CD4-positive, alpha-beta T cell treated with Interleukin-17A for 4 hours (primary cell): ENCODE data around the gene LANCL3.
"Not testable (repeated sequence)": the region's sequence is repeated elsewhere in the genome, so short reads cannot be mapped to it uniquely, and the experiment has no call there.

Source experiments
- DNase-seq: peaks from one replicate; pipeline ENCODE4 v3.0.0-alpha.2; 2020; ENCODE audit warnings: mixed read lengths

LANCL3 gene

GRCh38 chrX:37627602-37628001, 56.1 kb downstream of the LANCL3 start:
- no peak for DNase-seq

- DNase-seq: no peak
Measured at GRCh38 chrX:37638047-37638446, 66.6 kb downstream of the LANCL3 start.

GRCh38 chrX:37640142-37640541, 68.7 kb downstream of the LANCL3 start:
- no peak for DNase-seq

DNA sequence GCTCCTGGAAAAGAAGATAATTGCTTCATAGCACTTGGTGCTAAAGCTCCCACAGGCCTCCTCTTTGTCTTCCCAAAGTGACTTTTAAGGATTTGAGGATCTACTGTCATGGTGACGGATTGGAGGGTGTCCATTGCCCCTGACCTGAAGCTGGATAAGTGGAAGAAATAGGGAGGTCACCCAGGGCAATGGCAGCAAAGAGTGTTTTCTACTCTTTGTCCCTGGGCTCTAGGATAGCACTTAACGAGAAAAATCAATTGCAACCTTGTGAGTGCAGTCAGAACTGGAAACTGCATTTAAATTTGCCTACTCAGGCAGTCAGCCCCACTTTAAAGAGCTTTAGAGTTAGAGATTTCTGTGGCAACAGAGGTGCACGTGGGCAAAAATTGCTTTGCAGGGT, 70.4 kb downstream of the LANCL3 start:
- DNase-seq: no peak

GRCh38 chrX:37644381-37645305, 73.2 kb downstream of the LANCL3 start:
- no peak for DNase-seq

DNA sequence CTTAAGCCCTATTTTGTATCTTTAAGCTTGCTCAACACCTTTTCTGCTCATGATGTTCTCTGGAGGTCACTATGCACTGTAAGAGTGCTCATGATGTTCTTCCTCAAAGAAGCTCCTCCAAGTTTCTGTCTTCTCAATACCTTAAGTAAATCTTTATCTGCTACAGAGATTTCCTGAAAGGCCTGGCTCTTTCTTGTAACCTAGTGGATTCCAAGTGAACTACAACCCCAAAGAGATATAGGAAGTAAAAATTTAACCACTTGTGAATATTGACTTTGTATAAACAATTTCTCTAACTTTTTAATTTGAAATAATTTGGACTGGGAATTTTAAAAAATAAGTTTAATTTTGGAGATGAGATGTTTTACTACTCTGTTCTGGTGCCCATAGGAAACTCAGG, 74.8 kb downstream of the LANCL3 start:
- DNase-seq: no peak

GRCh38 chrX:37650879-37651278, 79.4 kb downstream of the LANCL3 start:
- DNase-seq: not testable (repeated sequence)

DNA sequence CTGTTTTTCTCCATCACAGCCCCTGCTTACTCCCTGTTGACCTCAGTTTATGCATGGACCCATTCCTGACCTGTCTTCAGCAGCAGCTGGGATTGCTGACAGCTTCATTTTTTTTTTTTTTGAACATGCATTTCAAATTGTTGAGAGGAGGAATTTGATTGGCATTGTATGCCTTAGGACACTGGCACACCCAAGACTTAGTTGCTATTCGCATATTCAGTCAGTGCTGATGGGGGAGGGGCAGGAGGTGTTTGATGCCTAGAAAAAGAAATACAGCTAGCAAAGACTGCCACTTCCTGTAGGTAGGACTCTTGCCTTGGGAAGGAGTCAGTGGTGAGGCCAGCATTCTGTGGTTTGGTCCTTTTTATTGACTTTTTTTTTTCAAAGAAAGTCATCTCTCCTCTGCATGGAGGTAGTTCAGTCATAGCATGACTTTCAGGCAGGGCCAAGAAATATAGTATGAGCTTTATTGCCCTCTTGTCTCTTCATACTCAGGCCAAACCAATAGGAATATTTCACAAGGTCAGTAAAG, 80.5 kb downstream of the LANCL3 start:
- no peak for DNase-seq

GRCh38 chrX:37652589-37653231, 81.2 kb downstream of the LANCL3 start:
- no peak for DNase-seq

- DNase-seq: no peak
Measured at GRCh38 chrX:37653397-37654085, 82.1 kb downstream of the LANCL3 start.

GRCh38 chrX:37658343-37659030, 87.0 kb downstream of the LANCL3 start:
- DNase-seq: no peak

DNA sequence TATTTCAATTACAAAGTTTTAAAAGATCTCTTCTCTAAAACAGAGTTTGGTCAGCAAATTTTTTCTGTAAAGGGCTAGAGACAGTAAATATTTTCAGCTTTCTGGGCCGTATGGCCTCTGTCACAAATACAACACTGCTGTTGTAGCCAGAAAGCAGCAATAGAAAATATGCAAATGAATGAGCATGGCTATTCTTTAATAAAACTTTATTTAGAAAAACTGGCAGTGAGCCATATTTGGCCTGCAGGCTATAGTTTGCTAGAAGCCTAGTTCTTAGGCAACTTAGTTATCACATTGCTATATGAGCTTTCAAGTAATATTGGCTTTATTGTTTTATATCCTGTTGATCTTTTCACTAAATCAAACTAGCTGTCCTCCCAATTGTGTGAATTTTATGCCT, 87.6 kb downstream of the LANCL3 start:
- DNase-seq: no peak

GRCh38 chrX:37662181-37662580, 90.7 kb downstream of the LANCL3 start:
- no peak for DNase-seq

DNA sequence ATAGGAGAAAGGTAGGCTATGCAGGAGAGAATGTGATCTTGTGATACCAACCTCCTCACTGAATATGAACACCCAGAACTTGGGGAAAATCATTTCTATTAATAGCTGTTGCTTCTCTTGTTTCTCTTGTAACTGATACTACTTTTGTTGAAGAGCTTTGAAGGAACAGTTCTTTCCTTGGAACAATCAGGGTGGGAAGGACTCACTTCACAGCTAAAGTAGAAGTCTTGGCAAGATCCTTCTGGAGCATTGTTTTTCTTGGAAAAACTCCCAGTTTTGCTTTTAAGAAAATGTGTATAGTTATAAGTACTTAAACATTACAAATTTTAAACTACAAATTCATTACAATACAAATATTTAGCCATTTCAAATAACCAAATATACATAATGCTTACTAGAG, 95.1 kb downstream of the LANCL3 start:
- no peak for DNase-seq

DNA sequence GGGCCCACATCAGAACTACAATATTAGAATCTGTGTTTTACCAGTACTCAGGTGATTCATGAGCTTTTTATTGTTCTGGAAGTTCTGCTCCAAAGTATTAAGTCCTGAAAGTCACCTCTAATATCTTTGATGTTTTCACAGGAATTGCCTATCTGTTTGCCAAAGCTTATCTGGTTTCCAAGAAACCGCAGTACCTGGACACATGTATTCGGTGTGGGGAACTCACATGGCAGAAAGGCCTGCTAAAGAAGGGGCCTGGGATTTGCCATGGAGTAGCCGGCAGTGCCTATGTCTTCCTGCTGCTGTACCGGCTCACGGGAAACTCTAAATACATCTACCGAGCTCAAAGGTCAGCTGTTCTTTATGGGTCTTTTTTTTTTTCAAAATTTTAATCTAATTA, 95.7 kb downstream of the LANCL3 start:
- DNase-seq: no peak

DNA sequence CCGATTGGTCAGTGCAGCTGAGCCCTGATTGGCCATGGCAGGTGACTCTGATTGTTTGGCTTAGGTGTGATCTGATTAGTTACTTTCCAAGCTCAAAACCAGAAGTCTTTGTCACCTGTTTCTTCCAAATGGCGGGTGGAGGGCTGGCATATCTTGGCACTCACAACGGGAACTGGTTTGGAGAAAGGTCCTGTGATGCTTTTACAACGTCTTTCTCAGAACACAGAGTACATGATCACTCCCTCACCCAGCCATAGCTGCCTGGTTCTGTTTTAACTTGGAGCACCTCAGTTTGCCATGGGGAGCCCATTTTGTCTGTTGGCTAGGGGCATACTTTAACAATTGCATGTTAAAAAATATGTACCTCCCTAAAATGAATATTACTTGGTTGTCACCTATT, 101.1 kb downstream of the LANCL3 start:
- DNase-seq: no peak

GRCh38 chrX:37676811-37677210, 105.3 kb downstream of the LANCL3 start:
- no peak for DNase-seq

- DNase-seq: no peak
Measured at GRCh38 chrX:37677243-37677642, 105.8 kb downstream of the LANCL3 start.

- DNase-seq: no peak
Measured at GRCh38 chrX:37677765-37678164, 106.3 kb downstream of the LANCL3 start.

- no peak for DNase-seq
Measured at GRCh38 chrX:37678574-37678973, 107.1 kb downstream of the LANCL3 start.

DNA sequence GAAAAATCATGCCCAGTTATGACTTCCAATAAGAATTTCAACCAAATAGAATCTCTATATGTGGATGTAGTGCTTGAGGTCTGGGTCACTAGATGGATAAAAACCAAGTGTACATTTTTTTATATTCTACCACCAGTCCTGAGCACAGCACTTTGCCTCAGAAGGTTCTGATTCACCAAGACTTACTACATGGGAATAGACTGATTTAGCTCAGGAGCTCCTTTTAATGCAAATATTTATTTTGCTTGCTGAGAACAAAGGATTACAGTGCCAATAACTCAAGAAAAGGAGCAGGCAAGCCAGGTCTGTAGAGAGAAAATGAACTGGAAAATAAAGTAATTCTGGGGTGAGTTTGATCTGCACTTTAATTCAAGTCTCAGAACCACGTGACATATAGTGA, 107.8 kb downstream of the LANCL3 start:
- no peak for DNase-seq

DNA sequence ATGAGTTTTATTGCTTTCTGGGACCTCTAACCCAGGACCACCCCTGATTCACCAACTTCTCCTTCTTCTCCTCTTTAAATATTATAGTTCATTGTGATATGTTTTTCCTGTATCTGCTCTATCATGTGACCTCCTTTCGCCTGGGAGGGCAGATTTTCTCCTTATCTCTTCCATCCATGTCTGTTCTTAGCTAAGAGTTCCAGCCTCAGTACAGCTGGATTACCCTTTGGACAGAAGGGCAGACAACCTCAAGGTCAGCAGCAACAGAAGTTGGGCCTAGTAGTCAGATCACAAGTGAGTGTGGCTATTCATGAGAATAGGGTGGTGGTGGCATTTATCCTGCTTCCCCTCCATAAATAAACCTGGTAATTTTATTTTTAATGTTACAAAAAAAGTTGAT, 108.4 kb downstream of the LANCL3 start:
- DNase-seq: no peak

GRCh38 chrX:37684426-37684825, 113.0 kb downstream of the LANCL3 start:
- no peak for DNase-seq
